Loucy (cell line): ENCODE results near the gene NRARP.

ENCODE experiments used
- CTCF ChIP-seq: fragments of 200-600 bp; sonication (generic); conservative IDR thresholded peaks from 2 replicates; pipeline ENCODE4 v1.5.1; 2014; ENCODE audit warnings: mild to moderate bottlenecking, antibody characterized with exemption, low read length
- EZH2phosphoT487 ChIP-seq: fragments of 200-600 bp; IDR thresholded peaks from 2 replicates; pipeline ENCODE4 v1.6.1; 2018; ENCODE audit warnings: antibody characterized with exemption, mild to moderate bottlenecking, moderate library complexity, borderline replicate concordance

DNA sequence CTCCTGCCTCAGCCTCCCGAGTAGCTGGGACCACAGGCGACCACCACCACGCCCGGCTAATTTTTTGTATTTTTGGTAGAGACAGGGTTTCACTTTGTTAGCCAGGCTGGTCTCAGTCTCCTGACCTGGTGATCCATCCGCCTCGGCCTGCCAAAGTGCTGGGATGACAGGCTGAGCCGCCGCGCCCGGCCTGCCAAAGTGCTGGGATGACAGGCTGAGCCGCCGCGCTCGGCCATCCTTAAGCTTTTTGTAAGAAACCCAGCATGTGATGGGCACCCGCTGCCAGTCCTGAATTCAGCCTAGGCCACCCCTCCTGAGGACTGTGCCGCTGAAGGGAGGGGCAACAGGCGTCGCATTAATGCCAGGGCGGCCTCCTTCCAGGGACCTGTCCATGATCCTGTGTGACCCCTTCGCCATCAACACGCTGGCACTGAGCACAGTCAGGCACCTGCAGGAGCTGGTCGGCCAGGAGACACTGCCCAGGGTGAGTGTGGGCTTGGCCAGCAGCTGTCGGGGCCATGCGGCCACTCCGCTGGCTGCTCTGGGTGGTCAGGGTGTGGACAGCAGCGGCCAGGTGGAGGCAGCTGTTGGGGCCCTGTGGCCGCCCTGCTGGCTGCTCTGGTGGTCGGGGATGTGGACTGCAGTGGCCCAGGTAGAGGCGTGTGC is 36.4 kb downstream of the NRARP start:
- TF ChIP-seq CTCF (no peak), EZH2phosphoT487 (no peak)
